ENCODE measurements around the gene TREML2.

GRCh38 chr6:41208439-41209106 lies 7.6 kb upstream of the TREML2 start:
- TF ChIP-seq CTCF (IDR thresholded peaks at IDR 0.05): no peak
- TF ChIP-seq POLR2A (IDR thresholded peaks at IDR 0.05): no peak
